Gastroesophageal sphincter (tissue), 4 donors: ENCODE data around the gene FLT3. TPM values are rescaled to one million over a fixed set of nuclear protein-coding genes. Genes with fewer than 3 reads are reported as not detected.

ENCODE experiments used
- ATAC-seq: fragments of 150-250 bp; one replicate; pipeline ENCODE4 v1.9.1; 2016; ENCODE audit warnings: mild to moderate bottlenecking, moderate library complexity
- H3K27ac ChIP-seq, 4 donors: fragments of 200-600 bp; sonication (generic) in 3 of 4; 1 replicate in 3 of 4; 2 replicates in 1 of 4; pipeline ENCODE4 v1.5.1; 2016 to 2019
- H3K27me3 ChIP-seq: fragments of 200-600 bp; sonication (generic); one replicate; pipeline ENCODE4 v1.5.1; 2019
- H3K36me3 ChIP-seq, 2 donors: fragments of 200-600 bp; sonication (generic); one replicate each; pipeline ENCODE4 v1.5.1; 2019; ENCODE audit warnings: control low read depth in 1 of 2
- H3K4me1 ChIP-seq, 3 donors: fragments of 200-600 bp; sonication (generic); 1 replicate in 2 of 3; 2 replicates in 1 of 3; pipeline ENCODE4 v1.5.1; 2016 to 2019; ENCODE audit warnings: control low read depth in 2 of 3
- H3K4me3 ChIP-seq, 2 donors: fragments of 200-600 bp; sonication (generic); one replicate each; pipeline ENCODE4 v1.5.1; 2019; ENCODE audit warnings: mild to moderate bottlenecking in 1 of 2, moderate library complexity in 1 of 2
- H3K9me3 ChIP-seq, 3 donors: fragments of 200-600 bp; sonication (generic); one replicate each; pipeline ENCODE4 v1.5.1; 2017 to 2019; ENCODE audit warnings: control low read depth in 2 of 3
- CTCF ChIP-seq, 4 experiments: fragments of 200-600 bp in 2 of 4; fragments of 450-650 bp in 2 of 4; sonication (generic) in 1 of 4; IDR thresholded peaks; one replicate each; pipeline ENCODE4 v1.5.1; 2017 to 2019; ENCODE audit warnings: antibody characterized with exemption in 4 of 4, mild to moderate bottlenecking in 2 of 4, moderate library complexity in 2 of 4
- EP300 ChIP-seq: sonication (generic); formaldehyde crosslinking; IDR thresholded peaks from one replicate; pipeline ENCODE4 v1.6.1; 2017; ENCODE audit warnings: antibody characterized with exemption, mild to moderate bottlenecking
- POLR2A ChIP-seq, 2 donors: fragments of 450-650 bp; IDR thresholded peaks; one replicate each; pipeline ENCODE4 v1.6.1; 2017; ENCODE audit warnings: antibody characterized with exemption in 2 of 2, mild to moderate bottlenecking in 2 of 2, moderate library complexity in 1 of 2
- POLR2AphosphoS5 ChIP-seq: sonication (generic); formaldehyde crosslinking; IDR thresholded peaks from one replicate; pipeline ENCODE4 v1.6.1; 2017; ENCODE audit warnings: antibody characterized with exemption
- WGBS, 2 donors: methylation state at CpG; one replicate each; pipeline ENCODE4 v1.1.5; 2018; ENCODE audit warnings: low coverage in 1 of 2; 5-methylcytosine and 5-hydroxymethylcytosine counted together
- total RNA-seq, 4 donors: library from RNA; depleted of rRNA; stranded (reverse); fragments of >200 nt; gene quantifications; one replicate each; pipeline ENCODE4 v1.1.0, GENCODE V29; 2016

Gene FLT3
- total RNA-seq, 4 donors from 2014 or later, result 0.46 to 1.1 (median 0.62) TPM

GRCh38 chr13:28022848-28023518 lies 77.4 kb downstream of the FLT3 start:
- TF ChIP-seq CTCF (IDR thresholded peaks at IDR 0.05) (no peak), EP300 (no peak), POLR2A (IDR thresholded peaks at IDR 0.05) (no peak), POLR2AphosphoS5 (no peak)
- WGBS, 2 donors, result 51 to 53% methylated on average over 3 to 5 of the region's 9 CpGs
- no peaks in the 10 kb centered on the region for H3K36me3 ChIP-seq
- no peaks in the 10 kb centered on the region for H3K9me3 ChIP-seq
- H3K4me3 ChIP-seq, result no peak overlapping the region
- H3K27ac ChIP-seq, result no peak overlapping the region
- no peaks in the 10 kb centered on the region for H3K4me1 ChIP-seq
- no peak for ATAC-seq
- H3K27me3 ChIP-seq, result peaks cover 12% of the 10 kb centered on the region

- ATAC-seq, result no peak
- no peaks in the 10 kb centered on the region for H3K36me3 ChIP-seq
- peaks cover 81% of the 10 kb centered on the region for H3K27me3 ChIP-seq
- H3K9me3 ChIP-seq, result no peaks in the 10 kb centered on the region
- no peak overlapping the region for H3K4me3 ChIP-seq
- no peak for TF ChIP-seq CTCF (IDR thresholded peaks at IDR 0.05)
- TF ChIP-seq POLR2AphosphoS5, result no peak
- TF ChIP-seq EP300, result no peak
- 34 to 48% methylated on average over 3 of the region's 3 CpGs for WGBS, 2 donors
- H3K27ac ChIP-seq, result no peak overlapping the region
- no peaks in the 10 kb centered on the region for H3K4me1 ChIP-seq
Observed at GRCh38 chr13:28014301-28014700, 86.1 kb downstream of the FLT3 start.

GRCh38 chr13:28013482-28013881 lies 86.9 kb downstream of the FLT3 start:
- H3K27me3 ChIP-seq, result peaks cover 82% of the 10 kb centered on the region
- no peak overlapping the region for H3K27ac ChIP-seq
- no peaks in the 10 kb centered on the region for H3K36me3 ChIP-seq
- no peaks in the 10 kb centered on the region for H3K4me1 ChIP-seq
- no peaks in the 10 kb centered on the region for H3K9me3 ChIP-seq
- WGBS, 2 donors, result 100% methylated on average over 1 of the region's 1 CpG; no CpG with 5 or more reads in 1 of the 2 donors
- H3K4me3 ChIP-seq, result no peak overlapping the region
- TF ChIP-seq POLR2AphosphoS5, result no peak
- TF ChIP-seq CTCF (IDR thresholded peaks at IDR 0.05), result no peak
- no peak for TF ChIP-seq EP300
- TF ChIP-seq POLR2A (IDR thresholded peaks at IDR 0.05), result no peak
- no peak for ATAC-seq

GRCh38 chr13:28012896-28013295 lies 87.5 kb downstream of the FLT3 start:
- TF ChIP-seq CTCF (IDR thresholded peaks at IDR 0.05) (no peak), POLR2A (IDR thresholded peaks at IDR 0.05) (no peak), EP300 (no peak)
- Histone ChIP-seq H3K27ac (no peak overlapping the region), H3K27me3 (peaks cover 81% of the 10 kb centered on the region), H3K4me1 (no peaks in the 10 kb centered on the region), H3K36me3 (no peaks in the 10 kb centered on the region), H3K9me3 (no peaks in the 10 kb centered on the region), H3K4me3 (no peak overlapping the region)
- no peak for ATAC-seq

- Histone ChIP-seq H3K27ac (no peak overlapping the region), H3K9me3 (no peaks in the 10 kb centered on the region)
- WGBS, 2 donors, result 84 to 95% methylated on average over 4 of the region's 4 CpGs
Observed at GRCh38 chr13:28012383-28012782, 88.0 kb downstream of the FLT3 start.

More at GRCh38 chr13:28012383-28012782, 88.0 kb downstream of the FLT3 start:
- Histone ChIP-seq H3K4me3 (no peak overlapping the region), H3K27me3 (peaks cover 76% of the 10 kb centered on the region), H3K36me3 (no peaks in the 10 kb centered on the region), H3K4me1 (no peaks in the 10 kb centered on the region)
- TF ChIP-seq EP300, result no peak
- TF ChIP-seq POLR2AphosphoS5, result no peak
- TF ChIP-seq POLR2A (IDR thresholded peaks at IDR 0.05), result no peak
- TF ChIP-seq CTCF (IDR thresholded peaks at IDR 0.05), result no peak
- no peak for ATAC-seq
